Measurements from ENCODE around the gene FMNL3.

DNA sequence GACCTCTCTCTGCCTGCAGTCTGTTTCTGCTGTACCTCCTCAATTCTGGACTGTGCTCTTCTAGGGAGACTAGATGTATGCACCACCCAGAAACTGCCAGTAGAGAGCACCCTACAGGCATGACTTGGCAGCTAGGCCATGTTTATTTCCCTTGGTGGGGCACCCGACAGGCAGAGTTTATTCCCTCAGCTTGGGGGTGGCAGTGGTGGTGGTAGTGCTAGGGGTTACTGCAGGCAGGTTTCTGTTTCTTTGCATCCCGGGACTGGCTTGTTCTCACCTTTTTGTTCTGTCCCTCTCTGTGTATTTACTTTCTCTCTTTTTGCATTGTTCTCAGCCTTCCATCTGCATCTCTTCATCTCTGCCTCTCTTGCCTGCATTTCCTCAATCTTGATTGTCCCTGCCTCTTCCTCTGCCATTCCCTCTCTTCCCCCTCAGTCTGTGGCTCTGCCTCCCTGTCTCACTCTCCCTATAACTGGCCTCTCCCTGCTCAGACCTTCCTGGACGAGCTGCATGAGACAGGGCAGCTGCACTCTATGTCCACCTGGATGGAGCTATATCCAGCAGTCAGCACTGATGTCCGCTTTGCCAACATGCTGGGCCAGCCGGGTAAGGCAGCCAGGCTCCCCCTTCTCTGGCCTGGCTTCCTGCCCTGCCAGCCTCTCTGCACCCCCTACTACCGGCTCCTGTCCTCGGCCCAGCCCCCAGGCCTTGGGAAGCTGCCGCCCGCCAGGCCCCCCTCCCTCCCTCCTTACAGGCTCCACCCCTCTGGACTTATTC is 70.0 kb downstream of the FMNL3 start:
- TF ChIP-seq CTCF (IDR thresholded peaks at IDR 0.05): peak in 2 of 3 experiments; percentile 14 to 51
- no peak for TF ChIP-seq POLR2A (IDR thresholded peaks at IDR 0.05)
- TF ChIP-seq POLR2AphosphoS5 (IDR thresholded peaks at IDR 0.05; ENCODE audit: insufficient read depth in 1 of 2, low read depth in 1 of 2): no peak

Data from vagina (tissue), 2 donors.